GM19239 (cell line): ENCODE data around the gene CNPY3.
"Not testable (repeated sequence)": the region's sequence is repeated elsewhere in the genome, so short reads cannot be mapped to it uniquely, and the experiment has no call there.

ENCODE experiments used
- DNase-seq: peaks from one replicate; pipeline ENCODE4 v3.0.0; 2011; ENCODE audit warnings: low spot score; ENCODE audit not compliant: insufficient read length
- FAIRE-seq: peaks from 2 replicates; lab custom pipeline; 2011; peaks lifted over from hg19 to GRCh38; lab: Jason Lieb, UNC

Gene CNPY3

DNA sequence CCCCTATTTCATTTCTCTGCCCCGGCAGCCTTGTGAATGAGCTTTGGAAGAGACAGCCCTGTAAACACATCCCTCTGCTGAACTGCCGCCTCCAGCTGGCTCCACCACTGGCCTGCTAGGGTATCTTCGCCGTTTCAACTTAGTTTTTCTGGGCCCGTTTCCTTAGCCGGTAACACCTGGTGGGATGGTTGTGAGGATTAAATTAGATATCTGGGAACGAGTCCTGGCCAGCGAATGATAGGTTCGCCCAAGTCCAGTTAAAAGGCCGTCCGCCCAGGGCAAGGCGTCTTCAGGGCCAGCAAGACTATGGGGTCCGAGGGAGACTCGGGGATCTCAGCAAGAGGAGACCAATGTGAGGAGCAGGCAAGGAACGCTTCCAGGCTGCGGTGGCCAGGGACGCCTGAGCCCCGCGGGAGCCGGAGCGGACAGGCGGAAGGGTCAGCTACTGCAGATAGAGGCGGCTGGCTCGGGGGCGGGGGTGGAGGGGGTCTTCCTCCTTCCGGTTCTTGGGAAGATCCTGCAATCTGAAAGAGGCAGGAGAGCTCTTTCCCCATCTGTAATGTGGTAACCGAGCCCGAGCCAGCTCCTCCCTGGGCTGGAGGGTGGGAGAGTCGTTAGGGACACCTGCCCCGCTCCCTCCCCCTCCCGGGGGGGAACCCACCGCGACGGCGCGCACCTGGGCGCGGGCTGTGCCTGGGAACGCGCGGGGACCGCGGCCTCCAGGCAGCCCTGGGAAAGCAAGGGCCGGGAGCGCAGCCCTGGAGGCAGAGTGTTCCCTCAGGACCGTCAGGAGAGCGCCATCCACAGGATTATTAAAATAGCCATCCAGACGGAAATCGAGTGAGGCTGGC lies 17.9 kb upstream of the CNPY3 start:
- DNase-seq = no peak
- no peak for FAIRE-seq

DNA sequence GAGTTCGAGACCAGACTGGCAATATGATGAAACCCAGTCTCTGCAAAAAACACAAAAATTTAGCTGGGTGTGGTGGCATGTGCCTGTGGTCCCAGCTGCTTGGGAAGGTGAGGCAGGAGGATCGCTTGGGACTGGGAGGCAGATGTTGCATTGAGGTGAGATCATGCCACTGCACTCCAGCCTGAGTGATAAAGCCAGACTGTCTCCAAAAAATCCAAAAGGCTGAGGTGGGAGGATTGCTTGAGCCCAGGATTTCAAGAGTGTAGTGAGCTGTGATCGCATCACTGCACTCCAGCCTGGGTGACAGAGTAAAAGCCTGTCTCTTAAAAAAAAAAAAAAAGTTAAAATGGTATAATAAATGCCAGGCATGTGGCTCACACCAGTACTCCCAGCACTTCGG lies 14.7 kb upstream of the CNPY3 start:
- FAIRE-seq (no peak), DNase-seq (no peak)

DNA sequence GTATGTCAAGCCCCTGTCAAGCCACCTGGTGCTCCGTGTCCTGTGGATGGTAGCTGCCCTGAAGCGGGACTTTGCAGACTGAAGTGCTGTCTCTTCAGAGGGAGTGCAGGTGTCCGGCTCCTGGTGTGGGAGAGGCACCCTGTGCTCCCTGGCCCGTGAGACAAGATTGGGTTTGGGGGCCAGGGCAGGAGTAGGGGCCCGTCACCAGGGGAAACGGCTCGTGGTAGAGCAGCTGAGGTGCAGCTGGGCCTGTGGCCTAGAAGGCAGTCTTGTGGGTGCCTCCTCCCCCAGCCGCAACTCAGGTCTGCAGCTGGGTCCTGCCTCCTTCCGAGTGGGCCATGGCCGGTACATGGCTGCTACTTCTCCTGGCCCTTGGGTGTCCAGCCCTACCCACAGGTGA lies 13.5 kb upstream of the CNPY3 start, which contains the start of gene PTCRA:
PTCRA (plus strand) TSS at position 322 of the 400 bp plus-strand sequence; CDS start at position 339, 17 bp downstream.
- FAIRE-seq = no peak
- DNase-seq = no peak

DNA sequence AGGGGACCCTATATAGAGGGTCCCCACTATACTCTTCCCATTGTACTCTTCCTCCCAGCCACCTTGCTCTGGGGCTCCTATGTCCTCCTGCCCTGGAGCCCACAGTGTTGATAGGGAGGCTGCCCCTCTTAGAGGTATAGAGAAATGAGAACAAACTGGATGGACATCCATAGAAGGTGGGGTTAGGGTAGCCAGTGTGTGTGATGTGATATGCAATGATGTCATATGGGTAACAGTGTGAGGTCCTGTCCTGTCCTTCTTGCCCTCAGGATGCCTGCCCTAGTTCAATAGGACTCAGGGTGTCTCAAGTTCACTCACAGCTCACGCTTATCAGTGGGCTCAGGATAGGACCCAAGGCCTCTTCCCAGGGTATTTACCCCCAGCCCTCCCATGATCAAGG lies 13.0 kb upstream of the CNPY3 start:
- DNase-seq = no peak
- no peak for FAIRE-seq

DNA sequence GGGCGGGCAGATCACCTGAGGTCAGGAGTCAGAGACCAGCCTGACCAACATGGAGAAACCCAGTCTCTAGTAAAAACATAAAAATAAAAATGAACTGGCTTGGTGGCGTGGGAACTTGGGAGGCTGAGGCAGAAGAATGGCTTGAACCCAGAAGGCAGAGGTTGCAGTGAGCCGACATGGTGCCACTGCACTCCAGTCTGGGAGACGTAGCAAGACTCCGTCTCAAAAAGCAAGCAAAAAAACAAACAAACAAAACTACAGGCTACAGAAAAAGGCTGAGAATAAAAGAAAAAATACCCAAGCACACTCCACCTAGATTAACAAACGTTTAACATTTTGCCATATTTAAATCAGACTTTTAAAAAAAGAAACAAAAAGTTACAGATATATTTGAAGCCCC lies 7.5 kb upstream of the CNPY3 start:
- FAIRE-seq (no peak), DNase-seq (no peak)

DNA sequence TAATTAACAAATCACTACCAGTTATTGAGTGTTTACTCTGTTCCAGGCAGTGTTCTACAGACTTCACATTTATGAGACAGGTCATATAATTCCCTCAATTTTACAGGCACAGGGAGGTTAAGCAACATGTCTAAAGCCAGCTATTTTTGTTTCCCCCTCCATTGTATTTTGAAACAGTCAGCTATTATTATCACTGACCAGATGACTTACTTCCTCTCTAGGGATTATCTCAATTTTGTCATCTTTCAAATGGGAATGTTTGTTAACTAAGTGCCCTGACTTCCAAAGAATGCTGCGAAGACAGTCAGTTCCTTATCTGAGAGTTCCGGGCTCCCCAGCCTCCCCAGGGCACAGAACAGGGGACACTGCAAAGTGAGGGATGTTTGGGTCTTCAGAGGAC lies 5.6 kb upstream of the CNPY3 start:
- FAIRE-seq (no peak), DNase-seq (no peak)

DNA sequence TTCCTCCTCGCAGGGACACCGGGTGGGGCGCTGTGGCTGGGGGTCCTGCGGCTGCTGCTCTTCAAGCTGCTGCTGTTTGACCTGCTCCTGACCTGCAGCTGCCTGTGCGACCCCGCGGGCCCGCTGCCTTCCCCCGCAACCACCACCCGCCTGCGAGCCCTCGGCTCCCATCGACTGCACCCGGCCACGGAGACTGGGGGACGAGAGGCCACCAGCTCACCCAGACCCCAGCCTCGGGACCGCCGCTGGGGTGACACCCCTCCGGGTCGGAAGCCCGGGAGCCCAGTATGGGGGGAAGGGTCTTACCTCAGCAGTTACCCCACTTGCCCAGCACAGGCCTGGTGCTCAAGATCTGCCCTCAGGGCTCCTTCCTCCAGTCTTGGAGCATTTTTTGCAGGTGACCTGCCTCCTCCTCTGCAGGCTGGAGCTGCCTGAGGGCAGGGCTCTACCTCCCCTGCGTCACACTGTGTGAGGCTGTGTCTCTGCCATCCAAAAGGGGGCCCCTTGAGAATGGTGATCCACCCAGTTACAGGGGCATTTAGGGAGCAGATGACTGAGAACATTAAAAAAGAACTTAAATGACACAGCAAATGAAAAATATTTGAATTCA lies 3.9 kb upstream of the CNPY3 start:
- no peak for DNase-seq

DNA sequence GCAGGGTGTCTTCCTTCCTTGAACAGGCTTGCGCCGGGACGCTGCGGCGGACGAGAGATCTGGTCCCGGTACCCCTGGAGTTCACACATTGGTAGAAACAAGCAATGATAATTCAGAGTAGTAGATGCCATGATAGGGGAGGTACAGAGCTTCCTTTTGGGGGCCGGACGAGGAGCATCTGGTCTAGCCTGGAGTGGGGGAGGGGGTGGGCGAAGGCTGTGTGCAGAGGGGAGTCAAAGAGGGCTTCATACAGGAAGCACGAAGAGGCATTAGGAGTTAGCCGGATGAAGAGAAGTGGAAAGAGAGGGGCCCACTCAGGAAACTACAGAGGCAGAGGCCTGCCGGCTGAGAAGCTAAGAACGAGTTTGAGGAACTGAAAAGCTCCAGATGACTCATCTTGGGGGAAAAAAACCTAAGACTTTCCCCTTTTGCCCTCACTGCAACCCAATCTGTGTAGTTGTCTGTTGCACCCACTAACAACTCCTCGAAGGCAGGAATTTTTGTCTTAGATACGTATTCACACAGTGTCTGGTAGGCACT lies 611 bp downstream of the CNPY3 start:
- no peak for FAIRE-seq
- DNase-seq = peak; percentile 70

More for the DNA sequence above, 3.9 kb upstream of the CNPY3 start:
- FAIRE-seq = no peak

DNA sequence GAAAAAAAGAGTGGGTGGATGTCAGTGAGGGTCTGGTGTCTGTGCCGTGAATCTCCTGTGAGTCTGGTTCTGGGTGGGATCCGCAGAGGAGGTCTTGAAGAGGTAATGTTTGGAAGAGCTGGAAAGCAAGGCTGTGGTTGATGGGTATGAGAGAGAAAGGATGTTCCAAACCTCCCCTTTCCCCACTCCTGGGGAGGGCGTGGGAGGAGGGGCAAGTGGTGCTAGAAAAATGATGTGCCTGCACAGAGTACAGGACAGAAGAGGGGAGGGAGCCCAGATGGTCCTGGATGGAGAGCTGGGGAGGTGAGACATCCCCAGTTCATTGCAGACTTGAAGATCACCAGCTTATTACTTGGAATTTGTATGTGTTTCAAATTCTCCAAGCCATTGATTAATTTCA lies 3.1 kb downstream of the CNPY3 start:
- no peak for FAIRE-seq
- DNase-seq = no peak

DNA sequence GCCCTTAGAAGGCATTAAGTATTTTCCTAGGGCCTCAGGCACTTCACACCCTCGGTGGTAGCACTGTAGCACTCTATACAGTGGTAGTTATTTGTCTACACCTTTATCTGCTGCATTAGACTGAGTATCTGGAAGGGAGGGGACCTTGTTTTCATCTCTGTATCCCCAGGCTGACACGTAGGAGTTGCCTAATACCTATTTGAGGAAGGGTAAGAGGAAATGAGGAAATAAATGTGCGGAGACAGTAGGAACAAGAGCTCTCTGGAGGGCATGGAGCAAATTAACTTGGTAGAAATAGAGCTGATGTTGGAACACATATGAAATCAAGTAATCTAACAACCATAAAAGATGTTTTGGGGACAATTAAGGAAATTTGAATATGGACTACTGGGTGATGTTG lies 3.9 kb downstream of the CNPY3 start:
- FAIRE-seq (no peak), DNase-seq (no peak)

DNA sequence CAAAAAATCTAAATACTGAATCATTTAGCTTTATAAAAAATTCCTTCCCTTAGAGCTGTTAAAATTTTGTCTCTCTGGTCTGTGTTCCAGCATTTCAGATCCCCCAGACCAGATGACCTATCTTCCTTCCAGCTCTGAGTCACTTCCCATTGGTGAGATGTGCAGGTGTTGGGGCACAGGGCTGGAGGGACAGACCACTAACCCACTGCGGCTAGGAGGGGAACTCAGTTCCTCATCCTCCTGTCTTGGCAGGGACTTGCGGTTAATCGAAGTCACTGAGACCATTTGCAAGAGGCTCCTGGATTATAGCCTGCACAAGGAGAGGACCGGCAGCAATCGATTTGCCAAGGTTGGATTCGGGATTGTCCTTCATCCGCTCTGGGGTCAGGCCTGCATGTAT lies 6.0 kb downstream of the CNPY3 start:
- no peak for DNase-seq
- FAIRE-seq = no peak

DNA sequence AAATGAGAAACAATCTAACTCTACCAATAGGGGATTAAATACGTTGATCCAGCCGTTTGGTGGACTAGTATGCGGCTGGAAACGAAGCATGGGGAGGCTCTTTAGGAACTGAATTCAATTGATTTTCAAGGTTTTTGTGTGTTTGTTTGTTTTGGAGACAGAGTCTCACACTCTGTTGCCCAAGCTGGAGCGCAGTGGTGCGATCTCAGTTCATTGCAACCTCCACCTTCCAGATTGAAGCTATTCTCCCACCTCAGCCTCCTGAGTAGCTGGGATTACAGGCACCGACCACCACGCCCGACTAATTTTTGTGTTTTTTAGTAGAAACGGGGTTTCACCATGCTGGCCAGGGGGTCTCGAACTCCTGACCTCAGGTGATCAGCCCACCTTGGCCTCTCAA lies 7.1 kb downstream of the CNPY3 start:
- FAIRE-seq (no peak), DNase-seq (no peak)

DNA sequence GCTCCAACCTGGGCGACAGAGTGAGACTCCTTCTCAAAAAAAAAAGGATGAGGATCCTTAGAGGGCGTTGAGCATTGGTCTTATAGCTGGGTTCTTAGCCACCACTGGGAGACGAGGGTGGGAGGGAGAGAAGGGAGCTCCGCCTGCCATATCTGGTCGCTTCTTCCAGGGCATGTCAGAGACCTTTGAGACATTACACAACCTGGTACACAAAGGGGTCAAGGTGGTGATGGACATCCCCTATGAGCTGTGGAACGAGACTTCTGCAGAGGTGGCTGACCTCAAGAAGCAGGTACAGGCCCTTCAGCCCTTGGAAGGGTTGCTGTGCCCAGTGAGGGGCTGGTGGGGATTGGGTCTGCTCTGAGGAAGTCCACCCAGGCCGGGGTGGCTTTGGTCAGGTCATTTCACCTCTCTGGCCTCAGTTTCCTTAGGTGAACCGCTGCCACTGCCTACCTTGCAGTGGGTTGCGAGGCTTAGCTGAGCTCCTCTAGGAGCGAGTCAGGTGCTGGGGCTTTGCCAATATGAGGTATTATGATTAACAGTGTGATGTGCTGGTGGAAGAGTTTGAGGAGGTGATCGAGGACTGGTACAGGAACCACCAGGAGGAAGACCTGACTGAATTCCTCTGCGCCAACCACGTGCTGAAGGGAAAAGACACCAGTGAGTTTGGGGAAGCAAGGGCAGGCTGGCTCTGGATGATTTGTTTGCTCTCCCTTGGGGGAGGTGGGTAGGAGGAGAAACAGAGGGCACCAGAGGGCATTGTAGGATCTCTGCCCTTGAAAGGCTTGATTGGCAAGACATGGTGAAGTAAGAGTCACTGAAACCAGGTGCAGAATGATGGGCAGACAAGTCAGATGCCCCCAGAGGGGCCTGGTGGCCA lies 8.5 kb downstream of the CNPY3 start:
- no peak for FAIRE-seq
- no peak for DNase-seq

DNA sequence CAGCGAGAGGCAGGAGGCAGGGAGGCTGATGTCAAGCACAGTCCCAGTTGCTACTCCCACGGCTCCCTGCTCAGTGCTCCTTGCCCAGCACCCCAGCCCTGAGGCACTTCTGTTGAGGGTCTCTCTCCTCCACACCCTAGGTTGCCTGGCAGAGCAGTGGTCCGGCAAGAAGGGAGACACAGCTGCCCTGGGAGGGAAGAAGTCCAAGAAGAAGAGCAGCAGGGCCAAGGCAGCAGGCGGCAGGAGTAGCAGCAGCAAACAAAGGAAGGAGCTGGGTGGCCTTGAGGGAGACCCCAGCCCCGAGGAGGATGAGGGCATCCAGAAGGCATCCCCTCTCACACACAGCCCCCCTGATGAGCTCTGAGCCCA lies 9.1 kb downstream of the CNPY3 start:
- FAIRE-seq (no peak), DNase-seq (no peak)

DNA sequence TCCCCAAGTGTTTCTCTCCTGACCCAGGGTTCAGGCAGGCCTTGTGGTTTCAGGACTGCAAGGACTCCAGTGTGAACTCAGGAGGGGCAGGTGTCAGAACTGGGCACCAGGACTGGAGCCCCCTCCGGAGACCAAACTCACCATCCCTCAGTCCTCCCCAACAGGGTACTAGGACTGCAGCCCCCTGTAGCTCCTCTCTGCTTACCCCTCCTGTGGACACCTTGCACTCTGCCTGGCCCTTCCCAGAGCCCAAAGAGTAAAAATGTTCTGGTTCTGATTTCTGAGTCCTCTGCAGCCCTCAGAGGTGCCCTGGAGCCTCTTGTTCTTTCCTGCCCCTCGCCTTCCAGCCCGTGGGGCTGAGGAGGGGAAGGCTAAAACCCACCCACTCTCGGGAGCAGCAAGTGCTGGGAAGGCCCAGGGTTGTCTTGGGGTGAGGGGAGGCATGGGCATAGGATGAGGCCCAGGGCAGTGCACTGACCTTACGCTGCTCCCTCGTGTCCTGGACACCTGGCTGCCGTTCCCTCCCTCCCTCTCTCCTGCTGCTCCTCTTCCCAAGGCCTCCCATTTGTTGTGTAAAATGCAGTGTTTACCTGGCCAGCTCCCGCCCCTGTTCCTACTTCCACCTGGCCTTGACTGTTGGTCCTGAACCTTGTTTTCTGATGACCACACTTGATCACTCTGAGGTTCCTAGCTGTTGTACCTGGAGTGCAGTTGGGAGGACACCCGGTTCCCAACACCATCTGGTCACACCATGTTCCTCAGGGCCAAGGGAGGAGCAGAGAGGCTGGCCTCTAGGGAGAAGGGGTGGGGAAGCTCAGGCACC lies 9.9 kb downstream of the CNPY3 start:
- no peak for FAIRE-seq
- no peak for DNase-seq

DNA sequence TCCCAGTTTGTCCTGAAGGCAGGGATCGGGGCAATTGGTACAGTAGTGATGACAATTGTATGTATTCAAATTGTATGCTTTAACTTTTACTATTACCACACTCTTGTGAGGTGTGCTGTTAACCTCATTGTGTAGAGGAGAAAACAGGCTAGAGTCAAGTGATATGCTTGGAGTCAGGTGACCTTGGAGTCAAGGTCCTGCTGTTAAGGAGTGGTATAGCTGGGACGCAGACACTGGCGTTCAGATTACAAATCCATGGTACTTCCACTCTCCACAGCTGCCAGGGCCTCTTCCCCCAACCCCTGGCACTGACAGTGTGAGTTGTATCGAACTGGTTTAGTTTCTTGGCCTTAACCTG lies 10.5 kb downstream of the CNPY3 start:
- FAIRE-seq (no peak), DNase-seq (no peak)

DNA sequence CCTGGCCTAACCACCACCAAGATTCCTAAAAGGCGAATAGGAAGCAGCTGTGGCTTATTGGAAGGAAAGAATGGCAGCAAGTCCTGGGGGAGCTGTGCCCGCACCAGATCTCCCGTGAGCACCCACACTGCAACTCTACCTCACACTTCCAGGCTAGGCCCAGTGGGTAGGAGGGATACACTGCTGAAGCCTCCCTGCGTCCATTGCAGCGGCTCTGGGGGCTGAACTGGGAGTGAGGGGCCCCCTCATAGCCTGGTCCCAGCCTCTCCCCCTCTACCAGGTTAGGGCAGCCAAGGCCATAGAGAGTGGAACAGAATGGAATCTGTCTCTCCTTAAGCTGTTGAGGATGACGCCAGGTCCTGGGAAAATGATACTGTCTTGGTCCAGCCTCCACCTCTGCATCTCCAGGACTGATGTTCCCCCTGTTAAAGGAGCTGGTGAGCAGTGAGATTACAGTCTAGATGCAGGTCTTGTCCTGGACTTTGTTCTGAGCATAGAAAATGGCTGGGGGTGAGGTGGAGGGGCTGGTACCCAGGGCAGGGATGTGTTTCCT lies 11.3 kb downstream of the CNPY3 start:
- FAIRE-seq = no peak
- DNase-seq = no peak

DNA sequence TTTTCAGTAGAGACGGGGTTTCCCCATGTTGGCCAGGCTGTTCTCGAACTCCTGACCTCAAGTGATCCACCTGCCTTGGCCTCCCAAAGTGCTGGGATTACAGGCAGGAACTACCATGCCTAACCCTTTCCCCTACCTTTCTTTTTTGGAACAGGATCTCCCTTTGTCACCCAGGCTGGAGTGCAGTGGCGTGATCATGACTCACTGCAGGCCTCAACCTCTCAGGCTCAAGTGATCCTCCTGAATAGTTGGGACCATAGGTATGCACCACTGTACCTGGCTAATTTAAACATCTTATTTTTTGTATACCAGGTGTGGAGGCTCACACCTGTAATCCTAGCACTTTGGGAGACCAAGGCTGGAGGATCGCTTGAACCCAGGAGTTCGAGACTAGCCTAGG lies 12.1 kb downstream of the CNPY3 start:
- not testable (repeated sequence) for DNase-seq, FAIRE-seq

DNA sequence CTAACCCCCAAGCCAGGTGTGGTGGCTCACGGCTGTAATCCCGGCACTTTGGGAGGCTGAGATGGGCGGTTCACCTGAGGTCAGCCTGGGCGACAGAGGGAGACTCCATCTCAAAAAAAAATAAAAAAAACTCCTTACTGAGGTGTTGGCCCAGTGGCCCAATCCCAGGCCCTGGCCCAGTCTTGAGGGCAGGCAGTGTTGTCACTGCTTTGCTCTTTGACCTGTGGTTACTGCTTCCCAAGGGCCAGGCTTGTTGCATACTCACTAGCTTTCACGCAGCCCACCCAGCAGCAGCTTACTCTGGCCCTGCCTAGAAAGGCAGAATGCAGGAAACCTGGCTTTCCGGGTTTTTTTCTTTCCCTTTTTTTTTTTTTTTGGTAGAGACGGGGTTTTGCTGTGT lies 13.2 kb downstream of the CNPY3 start:
- DNase-seq = no peak
- FAIRE-seq = no peak

DNA sequence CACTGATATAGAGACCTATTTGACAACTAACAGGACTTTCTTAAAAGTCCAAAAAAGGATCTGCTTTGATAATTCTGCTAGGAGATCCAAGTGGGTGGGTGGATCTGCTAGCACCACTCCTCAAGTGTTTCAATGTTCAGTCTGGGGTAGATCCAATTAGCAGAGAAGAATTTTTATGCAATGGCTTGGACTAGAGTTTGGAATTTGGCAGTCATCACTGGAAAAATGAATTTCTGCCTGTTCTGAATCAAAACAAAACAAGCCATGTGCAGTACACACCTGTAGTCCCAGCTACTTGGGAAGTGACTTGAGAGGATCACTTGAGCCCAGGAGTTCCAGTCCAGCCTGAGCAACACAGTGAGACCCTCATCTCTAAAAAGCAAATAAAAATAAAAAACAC lies 18.7 kb downstream of the CNPY3 start:
- FAIRE-seq (no peak), DNase-seq (no peak)
